Psoas muscle (tissue), 8 donors: ENCODE results near the gene CDRT4. TPM values are rescaled to one million over a fixed set of nuclear protein-coding genes. Genes with fewer than 3 reads are reported as not detected.
"Not testable (repeated sequence)": the region's sequence is repeated elsewhere in the genome, so short reads cannot be mapped to it uniquely, and the experiment has no call there.

Experiments used
- ATAC-seq, 4 donors: fragments of 200-7000 bp; cut with Tn5 transposase; one replicate each; pipeline ENCODE4 v1.9.1; 2020; ENCODE audit warnings: moderate library complexity in 3 of 4, mild to moderate bottlenecking in 2 of 4
- DNase-seq, 2 donors: peaks; one replicate each; pipeline ENCODE4 v3.0.0-alpha.2; 2020
- H3K27ac ChIP-seq: fragments of 200-600 bp; one replicate; pipeline ENCODE4 v1.8.0; 2022
- H3K27me3 ChIP-seq, 3 donors: fragments of 200-600 bp in 1 of 3; one replicate each; pipeline versions ENCODE4 v1.6.1 to v1.8.0; 2013 to 2022; ENCODE audit warnings: low read length in 2 of 3, mild to moderate bottlenecking in 2 of 3, moderate library complexity in 1 of 3; ENCODE audit not compliant: insufficient read depth in 3 of 3
- H3K36me3 ChIP-seq, 2 donors: fragments of 200-600 bp in 1 of 2; one replicate each; pipeline versions ENCODE4 v1.6.1 to v1.8.0; 2013 to 2022; ENCODE audit warnings: low read depth in 1 of 2, mild to moderate bottlenecking in 1 of 2, moderate library complexity in 1 of 2; ENCODE audit not compliant: insufficient read depth in 1 of 2
- H3K4me1 ChIP-seq: fragments of 200-600 bp; one replicate; pipeline ENCODE4 v1.8.0; 2022
- H3K4me3 ChIP-seq: fragments of 200-600 bp; one replicate; pipeline ENCODE4 v1.8.0; 2022; ENCODE audit warnings: mild to moderate bottlenecking
- H3K9me3 ChIP-seq: fragments of 200-600 bp; one replicate; pipeline ENCODE4 v1.8.0; 2022
- CTCF ChIP-seq: fragments of 200-600 bp; IDR thresholded peaks from one replicate; pipeline ENCODE4 v1.8.0; 2022; ENCODE audit warnings: antibody characterized with exemption
- WGBS, 3 donors: extraction: QIAGEN DNeasy Blood & Tissue Kit; methylation state at CpG; one replicate each; pipeline versions ENCODE4 v1.1.6 to v1.1.7; 2013; 5-methylcytosine and 5-hydroxymethylcytosine counted together
- intact Hi-C, 2 donors: fragments of 100-400 bp; cut with DNase I; formaldehyde crosslinking; loops; one replicate each; pipeline versions ENCODE4 v1.11.0 to v1.14.2; 2022
- polyA plus RNA-seq, 3 donors: library from polyadenylated mRNA; stranded (reverse); fragments of 200-250 nt; gene quantifications; one replicate each; pipeline ENCODE4 v1.2.3, GENCODE V29; 2013
- total RNA-seq, 4 donors: library from RNA; stranded (reverse); fragmentation: NEBNext Ultra II Directional in 2 of 4; extraction: Animal tissue kit (Norgen Biotek cat#: 25700) in 2 of 4; gene quantifications; one replicate each; pipeline versions ENCODE4 v1.2.1 to v1.2.4, GENCODE V29; 2021 to 2023
- donor health status: healthy with polysubstance abuse.
- donor health status: DM: no; HTN: no; CAD: no; lungs with moderate emphysema.
- donor health status: Bipolar disorder and iron deficiency.
- donor health status: healthy.
- donor health status: DM: yes; HTN: yes; CAD: no.
- donor health status: DM: no; HTN: no; CAD: no.
- donor health status: DM: no; HTN: no; CAD: no.
- donor health status: DM: yes; HTN: yes; CAD: no.

Gene CDRT4
- total and polyA plus RNA-seq, 7 donors: 0.29 to 2.0 (median 0.73) TPM; not detected in 1

GRCh38 chr17:15442311-15443180 is 24.9 kb downstream of the CDRT4 start:
- no peak for TF ChIP-seq CTCF
- intact Hi-C loops: no loop called here

GRCh38 chr17:15441315-15441714 is 26.1 kb downstream of the CDRT4 start:
- H3K36me3 ChIP-seq: no peaks in the 10 kb centered on the region
- no peak for ATAC-seq

More at GRCh38 chr17:15442311-15443180, 24.9 kb downstream of the CDRT4 start:
- Histone ChIP-seq H3K27me3 (no peaks in the 10 kb centered on the region), H3K4me3 (no peak overlapping the region), H3K9me3 (no peaks in the 10 kb centered on the region), H3K27ac (no peak overlapping the region), H3K36me3 (no peaks in the 10 kb centered on the region), H3K4me1 (peaks cover 3% of the 10 kb centered on the region)
- DNase-seq (no peak), ATAC-seq (no peak)
- 94 to 96% (median 94%) methylated on average over 13 of the region's 13 CpGs for WGBS, 3 donors

GRCh38 chr17:15440347-15440746 is 27.1 kb downstream of the CDRT4 start:
- peaks cover 15% of the 10 kb centered on the region for H3K4me1 ChIP-seq
- H3K27ac ChIP-seq: no peak overlapping the region
- WGBS, 3 donors: 57 to 75% (median 71%) methylated on average over 3 of the region's 3 CpGs
- no peaks in the 10 kb centered on the region for H3K36me3 ChIP-seq
- H3K27me3 ChIP-seq: no peaks in the 10 kb centered on the region
- ATAC-seq: no peak
- intact Hi-C loops: no loop called here
- DNase-seq: no peak
- no peak for TF ChIP-seq CTCF
- H3K9me3 ChIP-seq: no peaks in the 10 kb centered on the region
- no peak overlapping the region for H3K4me3 ChIP-seq

More at GRCh38 chr17:15441315-15441714, 26.1 kb downstream of the CDRT4 start:
- no peak for TF ChIP-seq CTCF
- no peak overlapping the region for H3K4me3 ChIP-seq
- intact Hi-C loops: no loop called here
- H3K27ac ChIP-seq: no peak overlapping the region
- no peak for DNase-seq
- WGBS, 3 donors: 82 to 93% (median 90%) methylated on average over 4 of the region's 4 CpGs
- no peaks in the 10 kb centered on the region for H3K27me3 ChIP-seq
- no peaks in the 10 kb centered on the region for H3K9me3 ChIP-seq
- peaks cover 8% of the 10 kb centered on the region for H3K4me1 ChIP-seq

- ATAC-seq, H3K4me3 ChIP-seq, intact Hi-C loops, DNase-seq, H3K27ac ChIP-seq, H3K27me3 ChIP-seq, H3K36me3 ChIP-seq, H3K9me3 ChIP-seq: not testable (repeated sequence)
- H3K4me1 ChIP-seq: peaks cover 23% of the 10 kb centered on the region
- 78 to 89% (median 79%) methylated on average over 8 of the region's 8 CpGs for WGBS, 3 donors
Observed at GRCh38 chr17:15439205-15439985, 28.0 kb downstream of the CDRT4 start.

GRCh38 chr17:15438491-15439105 is 28.8 kb downstream of the CDRT4 start:
- ATAC-seq: no peak
- no peak for TF ChIP-seq CTCF
- peaks cover 23% of the 10 kb centered on the region for H3K4me1 ChIP-seq
- H3K27ac ChIP-seq: no peak overlapping the region
- intact Hi-C loops: no loop called here
- no peak for DNase-seq
- no peaks in the 10 kb centered on the region for H3K36me3 ChIP-seq
- H3K27me3 ChIP-seq: no peaks in the 10 kb centered on the region
- H3K9me3 ChIP-seq: no peaks in the 10 kb centered on the region
- WGBS, 3 donors: 78 to 91% (median 82%) methylated on average over 6 of the region's 6 CpGs
- no peak overlapping the region for H3K4me3 ChIP-seq
